Endothelial cell of umbilical vein (primary cell): ENCODE results near the gene ATXN3L. TPM values are rescaled to one million over a fixed set of nuclear protein-coding genes. Genes with fewer than 3 reads are reported as not detected.

Experiments used
- BruUV-seq: library from RNA; stranded (reverse); fragments of 400-500 nt; replicated peaks from 2 replicates; lab custom pipeline; 2021; lab: Mats Ljungman, UMichigan
- CTCF ChIA-PET: fragments of 300-600, 350-600 bp; sonication (Branson Sonifier 250); formaldehyde crosslinking; loops from one replicate; lab custom pipeline; 2021; ENCODE audit warnings: antibody characterized with exemption, inconsistent platforms; lab: Charles Lee
- POLR2A ChIA-PET: fragments of 300-600, 350-600 bp; sonication (Branson Sonifier 250); formaldehyde crosslinking; loops from one replicate; lab custom pipeline; 2021; ENCODE audit warnings: antibody characterized with exemption, inconsistent platforms; lab: Charles Lee
- DNase-seq: peaks from one replicate; pipeline ENCODE4 v3.0.0-alpha.2; 2011; ENCODE audit warnings: low read depth, low spot score
- FAIRE-seq: peaks from 2 replicates; lab custom pipeline; 2011; peaks lifted over from hg19 to GRCh38; lab: Jason Lieb, UNC
- H2AFZ ChIP-seq: 2 replicates; pipeline ENCODE4 v1.6.0; 2012; ENCODE audit warnings: low read depth, low read length, control low read depth, inconsistent platforms
- H3K27ac ChIP-seq: 2 replicates; pipeline ENCODE4 v1.5.1; 2011; ENCODE audit warnings: low read depth, mild to moderate bottlenecking, control low read depth, low read length, moderate library complexity; ENCODE audit not compliant: insufficient read depth
- H3K27me3 ChIP-seq, 2 experiments: 2 replicates each; pipeline versions ENCODE4 v1.6.0 to v1.6.1; 2011; ENCODE audit warnings: low read length in 2 of 2, mixed read lengths in 1 of 2; ENCODE audit not compliant: control insufficient read depth in 2 of 2, insufficient read depth in 2 of 2
- H3K36me3 ChIP-seq, 2 experiments: 2 replicates in 1 of 2; 3 replicates in 1 of 2; pipeline ENCODE4 v1.5.1; 2011; ENCODE audit warnings: low read length in 2 of 2, mild to moderate bottlenecking in 1 of 2, moderate library complexity in 1 of 2; ENCODE audit not compliant: control insufficient read depth in 2 of 2, insufficient read depth in 2 of 2; ENCODE audit errors: extremely low read depth in 1 of 2
- H3K4me1 ChIP-seq: 3 replicates; pipeline ENCODE4 v1.5.1; 2011; ENCODE audit warnings: mild to moderate bottlenecking, low read length; ENCODE audit not compliant: control insufficient read depth, insufficient read depth; ENCODE audit errors: extremely low read depth
- H3K4me2 ChIP-seq: 2 replicates; pipeline ENCODE4 v1.6.1; 2011; ENCODE audit warnings: low read length, control low read depth, mixed read lengths; ENCODE audit not compliant: insufficient read depth
- H3K4me3 ChIP-seq, 3 experiments: fragments of 200-600 bp in 1 of 3; sonication (generic), shearing (Covaris generic) in 1 of 3; replicated peaks in 1 of 3; 2 replicates each; pipeline ENCODE4 v1.5.1; 2011 to 2016; ENCODE audit warnings: control low read depth in 3 of 3, low read length in 3 of 3, mild to moderate bottlenecking in 2 of 3, inconsistent platforms in 1 of 3, low read depth in 1 of 3, moderate library complexity in 1 of 3; ENCODE audit not compliant: insufficient read depth in 1 of 3
- H3K79me2 ChIP-seq: 2 replicates; pipeline ENCODE4 v1.6.0; 2012; ENCODE audit warnings: low read length, inconsistent platforms; ENCODE audit not compliant: control insufficient read depth, insufficient read depth
- H3K9ac ChIP-seq: replicated peaks from 2 replicates; pipeline ENCODE3; 2011; ENCODE audit warnings: low read length, control low read depth; ENCODE audit not compliant: insufficient read depth; ENCODE audit errors: extremely low read depth
- H3K9me1 ChIP-seq: replicated peaks from 3 replicates; pipeline ENCODE4 v1.6.0; 2011; ENCODE audit warnings: mild to moderate bottlenecking, low read length; ENCODE audit not compliant: control insufficient read depth, insufficient read depth; ENCODE audit errors: extremely low read depth
- H3K9me3 ChIP-seq: replicated peaks from 2 replicates; pipeline ENCODE4 v1.5.1; 2012; ENCODE audit warnings: low read length, inconsistent platforms; ENCODE audit not compliant: control insufficient read depth, insufficient read depth
- H4K20me1 ChIP-seq: replicated peaks from 2 replicates; pipeline ENCODE3; 2011; ENCODE audit warnings: mild to moderate bottlenecking, low read length; ENCODE audit not compliant: control insufficient read depth, insufficient read depth; ENCODE audit errors: extremely low read depth
- EZH2 ChIP-seq: IDR thresholded peaks from 2 replicates; pipeline ENCODE4 v1.6.1; 2012; ENCODE audit warnings: borderline replicate concordance, low read depth, mild to moderate bottlenecking, moderate library complexity, low read length, inconsistent platforms; ENCODE audit not compliant: severe bottlenecking
- FOS ChIP-seq: IDR thresholded peaks from 2 replicates; pipeline ENCODE4 v1.6.1; 2011; ENCODE audit warnings: mild to moderate bottlenecking, low read length, moderate library complexity, borderline replicate concordance; ENCODE audit not compliant: insufficient read depth
- GATA2 ChIP-seq: IDR thresholded peaks from 2 replicates; pipeline ENCODE4 v1.7.0; 2011; ENCODE audit warnings: low read depth, mild to moderate bottlenecking, moderate library complexity, mixed read lengths, low read length; ENCODE audit not compliant: insufficient read length, insufficient read depth
- JUN ChIP-seq: IDR thresholded peaks from 2 replicates; pipeline ENCODE4 v1.6.1; 2011; ENCODE audit warnings: borderline replicate concordance, low read depth; ENCODE audit not compliant: insufficient read length, insufficient read depth
- MYC ChIP-seq: IDR thresholded peaks from one replicate; pipeline ENCODE4 v1.6.1; 2011; ENCODE audit warnings: mild to moderate bottlenecking, low read depth, low read length
- POLR2A ChIP-seq: IDR thresholded peaks from 2 replicates; pipeline ENCODE4 v1.6.1; 2012; ENCODE audit warnings: low read depth, mild to moderate bottlenecking, control low read depth, low read length
- POLR2AphosphoS5 ChIP-seq: IDR thresholded peaks from 2 replicates; pipeline ENCODE4 v1.6.1; 2012; ENCODE audit warnings: low read depth, mild to moderate bottlenecking, control low read depth, low read length, moderate library complexity; ENCODE audit not compliant: insufficient read depth
- dilution Hi-C: fragments of 300-500 bp; cut with MboI; formaldehyde crosslinking; loops from one replicate; pipeline ENCODE4 v1.15.0; 2019; ENCODE audit warnings: low sequenced_read_pairs; ENCODE audit not compliant: extremely low pct_ligation_motif_present
- intact Hi-C: fragments of 100-400 bp; cut with micrococcal nuclease; formaldehyde crosslinking; loops from one replicate; pipeline ENCODE4 v1.10.0; 2022
- polyA plus RNA-seq, 4 experiments: library from polyadenylated mRNA; depleted of rRNA in 3 of 4; stranded (reverse) in 3 of 4; unstranded in 1 of 4; fragments of >200 nt; gene quantifications; 2 replicates each; pipeline versions ENCODE4 v1.2.1 to v1.2.3, GENCODE V29; 2011 to 2012; ENCODE audit warnings: missing spikeins in 1 of 4
- total RNA-seq: library from RNA; stranded (reverse); gene quantifications from 2 replicates; pipeline ENCODE4 v1.2.3, GENCODE V29; 2021
- TF ChIP-seq, protein P1 (sequence below), 2 donors: IDR thresholded peaks; 1 replicate in 1 of 2; 2 replicates in 1 of 2; pipeline ENCODE4 v1.5.1; 2011; ENCODE audit warnings: low read length in 2 of 2, mild to moderate bottlenecking in 2 of 2, moderate library complexity in 2 of 2, control low read depth in 1 of 2, inconsistent platforms in 1 of 2, low read depth in 1 of 2; ENCODE audit not compliant: insufficient read depth in 1 of 2; ENCODE audit errors: extremely low read depth in 1 of 2
- TF ChIP-seq, protein P2 (sequence below): IDR thresholded peaks from 2 replicates; pipeline ENCODE4 v1.6.1; 2011; ENCODE audit not compliant: insufficient read depth, insufficient read length

ATXN3L gene
- total and polyA plus RNA-seq, 2 donors (not counting 3 experiments of a cell fraction or from before 2014, with no cell fraction given), result not detected

DNA sequence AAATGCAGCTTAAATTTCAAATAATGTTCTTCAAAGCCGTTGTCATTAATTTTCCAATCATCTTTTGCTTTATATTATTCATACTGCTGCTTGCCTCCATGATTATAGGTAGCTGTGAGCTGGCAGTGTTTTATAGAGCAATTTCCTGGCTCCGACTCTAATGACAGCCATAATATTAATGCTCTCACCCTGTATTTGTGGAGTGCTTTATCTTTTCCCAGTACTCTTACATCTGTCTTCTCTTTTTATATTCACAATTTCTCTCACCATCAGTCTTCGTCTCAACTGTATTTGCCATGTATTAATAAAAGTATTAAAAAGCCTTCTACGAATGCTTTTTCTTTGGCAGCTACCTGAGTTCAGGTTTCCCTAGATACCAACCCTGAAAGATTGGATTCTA lies 21.0 kb downstream of the ATXN3L start:
- dilution Hi-C loops (no loop called here), intact Hi-C loops (no loop called here)
- Histone ChIP-seq H2AFZ (peak overlapping the region; percentile 41), H4K20me1 (no peaks in the 10 kb centered on the region), H3K9me1 (no peaks in the 10 kb centered on the region), H3K4me2 (no peak overlapping the region), H3K4me3 (no peak overlapping the region), H3K79me2 (no peaks in the 10 kb centered on the region), H3K9me3 (no peaks in the 10 kb centered on the region), H3K27ac (no peak overlapping the region), H3K36me3 (no peaks in the 10 kb centered on the region), H3K4me1 (peaks cover 1% of the 10 kb centered on the region), H3K9ac (no peak overlapping the region), H3K27me3 (no peaks in the 10 kb centered on the region)
- no peak for DNase-seq
- FAIRE-seq, result no peak
- CTCF ChIA-PET, result interaction anchor here (1.4 kb wide), 1 partner anchor 11 kb away, joined by 5 read pairs; no protein-coding TSS in a partner anchor
- TF ChIP-seq, protein P1, sequence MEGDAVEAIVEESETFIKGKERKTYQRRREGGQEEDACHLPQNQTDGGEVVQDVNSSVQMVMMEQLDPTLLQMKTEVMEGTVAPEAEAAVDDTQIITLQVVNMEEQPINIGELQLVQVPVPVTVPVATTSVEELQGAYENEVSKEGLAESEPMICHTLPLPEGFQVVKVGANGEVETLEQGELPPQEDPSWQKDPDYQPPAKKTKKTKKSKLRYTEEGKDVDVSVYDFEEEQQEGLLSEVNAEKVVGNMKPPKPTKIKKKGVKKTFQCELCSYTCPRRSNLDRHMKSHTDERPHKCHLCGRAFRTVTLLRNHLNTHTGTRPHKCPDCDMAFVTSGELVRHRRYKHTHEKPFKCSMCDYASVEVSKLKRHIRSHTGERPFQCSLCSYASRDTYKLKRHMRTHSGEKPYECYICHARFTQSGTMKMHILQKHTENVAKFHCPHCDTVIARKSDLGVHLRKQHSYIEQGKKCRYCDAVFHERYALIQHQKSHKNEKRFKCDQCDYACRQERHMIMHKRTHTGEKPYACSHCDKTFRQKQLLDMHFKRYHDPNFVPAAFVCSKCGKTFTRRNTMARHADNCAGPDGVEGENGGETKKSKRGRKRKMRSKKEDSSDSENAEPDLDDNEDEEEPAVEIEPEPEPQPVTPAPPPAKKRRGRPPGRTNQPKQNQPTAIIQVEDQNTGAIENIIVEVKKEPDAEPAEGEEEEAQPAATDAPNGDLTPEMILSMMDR (IDR thresholded peaks at IDR 0.05; ENCODE audit: extremely low read depth in 1 of 2, insufficient read depth in 1 of 2, low read depth in 1 of 2, low read length in 2 of 2), result no peak
- TF ChIP-seq FOS (no peak), JUN (no peak), GATA2 (no peak), EZH2 (no peak), POLR2A (no peak), POLR2AphosphoS5 (no peak), MYC (no peak)
- TF ChIP-seq, protein P2, sequence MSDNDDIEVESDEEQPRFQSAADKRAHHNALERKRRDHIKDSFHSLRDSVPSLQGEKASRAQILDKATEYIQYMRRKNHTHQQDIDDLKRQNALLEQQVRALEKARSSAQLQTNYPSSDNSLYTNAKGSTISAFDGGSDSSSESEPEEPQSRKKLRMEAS, result no peak
- no TSS peak for BruUV-seq
- POLR2A ChIA-PET, result no interaction called here
